Upper lobe of left lung (tissue), 4 donors: ENCODE results near the gene GP1BA.

Experiments
- CTCF ChIP-seq, 6 experiments: fragments of 450-650 bp in 4 of 6; fragments of 200-600 bp in 2 of 6; sonication (generic) in 2 of 6; IDR thresholded peaks; one replicate each; pipeline ENCODE4 v1.5.1; 2016 to 2019; ENCODE audit warnings: antibody characterized with exemption in 6 of 6
- EP300 ChIP-seq, 4 donors: sonication (generic); formaldehyde crosslinking; IDR thresholded peaks; one replicate each; pipeline ENCODE4 v1.5.1; 2017; ENCODE audit warnings: antibody characterized with exemption in 4 of 4, control low read depth in 2 of 4
- POLR2A ChIP-seq, 4 donors: fragments of 450-650 bp; IDR thresholded peaks; one replicate each; pipeline ENCODE4 v1.5.1; 2016 to 2017; ENCODE audit warnings: antibody characterized with exemption in 4 of 4, mild to moderate bottlenecking in 2 of 4
- POLR2AphosphoS5 ChIP-seq, 2 donors: sonication (generic); formaldehyde crosslinking; IDR thresholded peaks; one replicate each; pipeline ENCODE4 v1.5.1; 2017; ENCODE audit warnings: antibody characterized with exemption in 2 of 2

- TF ChIP-seq POLR2A (IDR thresholded peaks at IDR 0.05) (no peak), CTCF (IDR thresholded peaks at IDR 0.05) (no peak), POLR2AphosphoS5 (IDR thresholded peaks at IDR 0.05) (no peak), EP300 (IDR thresholded peaks at IDR 0.05) (no peak)
Observed at GRCh38 chr17:4913994-4914393, 18.1 kb upstream of the GP1BA start.
